ENCODE data around the gene SCN4B.

Gene SCN4B

DNA sequence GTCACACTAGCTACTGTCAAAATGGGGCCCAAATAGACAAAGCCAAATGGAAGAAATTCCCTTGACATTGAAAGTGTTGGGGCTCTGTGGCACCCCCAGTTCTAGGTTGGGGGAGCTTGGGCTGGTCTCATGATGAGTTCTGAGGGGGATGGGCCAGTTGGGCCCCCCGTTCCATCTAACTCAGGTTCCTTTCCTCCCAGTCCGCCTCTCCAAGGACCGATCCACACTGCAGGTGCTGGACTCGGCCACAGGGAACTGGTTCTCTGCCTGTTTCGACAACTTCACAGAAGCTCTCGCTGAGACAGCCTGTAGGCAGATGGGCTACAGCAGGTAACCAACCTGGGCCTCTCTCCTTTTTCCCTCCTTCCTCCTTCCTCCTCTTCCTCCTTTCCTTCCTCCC lies 48.1 kb downstream of the SCN4B start:
- H3K4me3 ChIP-seq (ENCODE audit: low read depth, low read length): no peak overlapping the region
- no peak for DNase-seq (ENCODE audit: low read depth)
- TF ChIP-seq MYC (IDR thresholded peaks at IDR 0.05; ENCODE audit: low read depth, low read length): no peak
- TF ChIP-seq, protein P1, sequence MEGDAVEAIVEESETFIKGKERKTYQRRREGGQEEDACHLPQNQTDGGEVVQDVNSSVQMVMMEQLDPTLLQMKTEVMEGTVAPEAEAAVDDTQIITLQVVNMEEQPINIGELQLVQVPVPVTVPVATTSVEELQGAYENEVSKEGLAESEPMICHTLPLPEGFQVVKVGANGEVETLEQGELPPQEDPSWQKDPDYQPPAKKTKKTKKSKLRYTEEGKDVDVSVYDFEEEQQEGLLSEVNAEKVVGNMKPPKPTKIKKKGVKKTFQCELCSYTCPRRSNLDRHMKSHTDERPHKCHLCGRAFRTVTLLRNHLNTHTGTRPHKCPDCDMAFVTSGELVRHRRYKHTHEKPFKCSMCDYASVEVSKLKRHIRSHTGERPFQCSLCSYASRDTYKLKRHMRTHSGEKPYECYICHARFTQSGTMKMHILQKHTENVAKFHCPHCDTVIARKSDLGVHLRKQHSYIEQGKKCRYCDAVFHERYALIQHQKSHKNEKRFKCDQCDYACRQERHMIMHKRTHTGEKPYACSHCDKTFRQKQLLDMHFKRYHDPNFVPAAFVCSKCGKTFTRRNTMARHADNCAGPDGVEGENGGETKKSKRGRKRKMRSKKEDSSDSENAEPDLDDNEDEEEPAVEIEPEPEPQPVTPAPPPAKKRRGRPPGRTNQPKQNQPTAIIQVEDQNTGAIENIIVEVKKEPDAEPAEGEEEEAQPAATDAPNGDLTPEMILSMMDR (IDR thresholded peaks at IDR 0.05; ENCODE audit: low read depth, low read length): no peak

- peak; percentile 86 for DNase-seq (ENCODE audit: low read depth)
- TF ChIP-seq MYC (IDR thresholded peaks at IDR 0.05; ENCODE audit: low read depth, low read length): no peak
- TF ChIP-seq, protein P1 (IDR thresholded peaks at IDR 0.05; ENCODE audit: low read depth, low read length): no peak
- peak overlapping the region; percentile 17 for H3K4me3 ChIP-seq (ENCODE audit: low read depth, low read length)
Observed at GRCh38 chr11:118102721-118103261, 49.8 kb downstream of the SCN4B start.

DNA sequence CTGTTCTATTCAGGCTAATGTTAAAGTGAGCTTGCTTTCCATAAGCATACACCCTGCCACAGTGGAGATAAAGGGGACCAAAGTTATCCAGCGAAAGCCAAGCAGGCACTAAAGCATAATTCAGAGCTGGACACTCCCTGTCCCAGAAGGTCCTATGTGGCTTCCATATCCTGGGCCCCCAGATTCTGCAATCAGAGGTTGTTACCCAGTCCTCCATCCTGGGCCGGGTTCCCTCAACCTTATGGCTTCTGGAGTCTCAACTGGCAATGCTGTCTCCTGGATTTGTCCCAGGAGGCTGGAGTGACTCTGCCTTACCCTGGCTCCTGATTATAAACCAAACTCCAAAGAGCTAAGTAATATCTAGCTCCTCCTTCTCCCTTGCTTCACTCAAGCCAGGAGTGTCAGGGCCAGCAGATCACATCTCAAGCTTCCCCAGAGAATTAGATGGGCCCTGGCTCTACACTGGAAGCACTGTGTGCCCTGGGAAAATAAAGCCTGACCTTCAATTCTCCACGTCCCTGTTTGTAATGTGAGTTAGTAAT lies 51.9 kb downstream of the SCN4B start:
- TF ChIP-seq MYC (IDR thresholded peaks at IDR 0.05; ENCODE audit: low read depth, low read length): no peak
- TF ChIP-seq, protein P1 (IDR thresholded peaks at IDR 0.05; ENCODE audit: low read depth, low read length): no peak
- no peak for TF ChIP-seq POLR2A (IDR thresholded peaks at IDR 0.05; ENCODE audit: extremely low read depth, insufficient read length)
- TF ChIP-seq MAX (IDR thresholded peaks at IDR 0.05; ENCODE audit: low read depth, low read length): no peak
- DNase-seq (ENCODE audit: low read depth): no peak
- H3K4me3 ChIP-seq (ENCODE audit: low read depth, low read length): no peak overlapping the region

GRCh38 chr11:118099838-118100556 lies 52.6 kb downstream of the SCN4B start:
- TF ChIP-seq POLR2A (IDR thresholded peaks at IDR 0.05; ENCODE audit: extremely low read depth, insufficient read length) (no peak), MAX (IDR thresholded peaks at IDR 0.05; ENCODE audit: low read depth, low read length) (no peak), MYC (IDR thresholded peaks at IDR 0.05; ENCODE audit: low read depth, low read length) (no peak)
- TF ChIP-seq, protein P1 (IDR thresholded peaks at IDR 0.05; ENCODE audit: low read depth, low read length): no peak
- no peak for DNase-seq (ENCODE audit: low read depth)

GRCh38 chr11:118098996-118099837 lies 53.4 kb downstream of the SCN4B start:
- DNase-seq (ENCODE audit: low read depth): no peak
- H3K4me3 ChIP-seq (ENCODE audit: low read depth, low read length): no peak overlapping the region
- TF ChIP-seq MYC (IDR thresholded peaks at IDR 0.05; ENCODE audit: low read depth, low read length) (no peak), POLR2A (IDR thresholded peaks at IDR 0.05; ENCODE audit: extremely low read depth, insufficient read length) (no peak), MAX (IDR thresholded peaks at IDR 0.05; ENCODE audit: low read depth, low read length) (no peak)
- TF ChIP-seq, protein P1 (IDR thresholded peaks at IDR 0.05; ENCODE audit: low read depth, low read length): no peak

More at GRCh38 chr11:118099838-118100556, 52.6 kb downstream of the SCN4B start:
- no peak overlapping the region for H3K4me3 ChIP-seq (ENCODE audit: low read depth, low read length)
